Measurements from ENCODE around the gene BEAN1.

The BEAN1 gene

DNA sequence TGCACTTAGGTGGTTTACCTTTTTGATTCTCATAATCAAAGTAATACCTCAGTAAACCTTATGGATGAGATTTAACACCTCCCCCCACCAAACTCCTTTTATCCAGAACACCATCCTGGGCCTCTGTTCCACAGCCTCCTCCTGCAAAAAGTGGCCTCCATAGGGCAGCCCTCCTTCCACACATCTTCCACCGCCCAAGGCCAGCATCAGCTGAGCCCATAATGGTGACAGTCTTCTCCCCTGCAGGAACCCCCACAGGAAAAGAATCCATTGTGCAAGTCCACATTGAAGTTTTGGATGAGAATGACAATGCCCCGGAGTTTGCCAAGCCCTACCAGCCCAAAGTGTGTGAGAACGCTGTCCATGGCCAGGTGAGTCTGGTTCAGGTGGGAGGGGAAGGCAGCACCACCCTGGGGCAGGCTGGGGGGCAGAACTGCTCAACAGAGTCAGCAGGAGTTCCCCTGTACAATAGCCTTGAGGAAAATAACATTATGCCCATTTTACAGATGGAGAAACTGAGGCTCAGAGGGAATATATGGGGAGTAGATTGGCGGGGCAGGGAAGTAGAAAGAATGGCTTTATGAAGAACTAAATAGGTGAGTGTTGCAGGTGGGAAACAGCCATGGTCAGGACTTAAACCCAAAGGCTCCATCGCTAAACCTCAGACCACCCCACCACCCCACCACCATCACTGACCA lies 29.2 kb upstream of the BEAN1 start:
- no peak for FAIRE-seq

DNA sequence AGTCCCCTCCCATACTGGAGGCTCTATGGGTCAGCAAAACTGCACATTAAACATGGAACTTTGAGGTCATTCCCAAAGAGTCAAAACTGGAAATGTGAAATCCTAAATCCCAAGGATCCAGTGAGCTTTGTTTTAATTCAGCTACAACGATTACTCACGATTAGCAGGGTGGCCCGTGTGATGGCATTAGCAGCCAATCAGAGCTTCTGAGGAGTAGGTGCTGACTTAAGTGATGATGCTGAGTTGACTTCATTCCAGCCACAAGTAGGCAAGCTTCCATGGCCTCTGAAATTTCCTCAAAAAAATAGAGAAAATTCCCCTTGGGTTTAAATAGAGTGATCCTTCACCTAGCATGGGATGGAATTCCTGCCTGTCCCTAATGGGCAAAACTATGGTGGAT lies 28.1 kb upstream of the BEAN1 start:
- no peak for FAIRE-seq

DNA sequence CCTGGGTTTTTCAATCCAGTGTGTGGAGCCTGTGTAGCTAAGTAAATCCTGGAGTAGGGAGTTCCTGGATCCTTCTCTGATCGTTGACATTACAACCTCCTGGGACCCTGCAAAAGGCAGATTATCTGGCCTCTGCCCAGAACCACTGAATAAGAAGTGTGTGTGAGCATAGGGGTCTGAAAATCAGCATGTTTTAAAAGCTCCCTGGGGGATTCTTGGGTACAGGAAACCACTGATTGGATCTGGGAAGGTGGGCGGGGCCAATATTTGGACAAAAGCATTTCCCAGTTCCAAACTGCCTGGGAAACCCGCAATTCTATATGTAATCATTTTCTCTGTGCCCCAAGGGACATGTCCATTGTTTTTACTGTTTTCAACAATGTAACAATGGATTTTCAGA lies 27.2 kb upstream of the BEAN1 start:
- FAIRE-seq, result no peak

DNA sequence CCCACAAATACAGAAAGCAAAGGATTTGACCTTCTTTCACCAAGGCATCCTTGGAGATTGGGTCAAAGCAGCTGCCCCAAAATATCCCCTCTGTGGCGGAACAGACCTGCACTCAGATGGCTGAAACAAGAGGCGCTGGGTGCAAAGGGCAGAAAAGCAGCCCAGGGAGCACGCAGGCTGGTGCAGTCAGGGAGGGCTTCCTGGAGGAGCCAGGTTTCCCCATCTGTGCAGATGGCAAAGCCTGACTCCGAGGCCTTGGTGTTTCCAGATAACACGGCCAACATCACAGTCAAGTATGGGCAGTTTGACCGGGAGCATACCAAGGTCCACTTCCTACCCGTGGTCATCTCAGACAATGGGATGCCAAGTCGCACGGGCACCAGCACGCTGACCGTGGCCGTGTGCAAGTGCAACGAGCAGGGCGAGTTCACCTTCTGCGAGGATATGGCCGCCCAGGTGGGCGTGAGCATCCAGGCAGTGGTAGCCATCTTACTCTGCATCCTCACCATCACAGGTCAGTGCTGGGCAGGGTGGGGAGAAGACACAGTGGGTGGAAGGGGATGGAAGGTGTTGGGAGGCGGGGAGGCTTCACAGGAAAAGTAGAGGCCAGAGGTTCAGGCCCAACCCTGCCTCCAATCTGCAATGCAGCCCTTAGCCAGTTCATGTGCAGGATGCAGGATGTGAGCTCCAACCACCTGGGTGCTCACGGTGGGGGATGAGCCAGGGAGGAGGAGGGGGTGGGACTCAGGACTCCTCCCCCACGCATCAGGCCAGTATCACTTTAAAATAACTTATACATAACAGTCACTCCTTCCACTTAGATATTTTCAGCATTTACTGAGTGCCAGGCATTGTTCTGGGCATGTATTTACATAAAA lies 26.4 kb upstream of the BEAN1 start:
- no peak for FAIRE-seq

DNA sequence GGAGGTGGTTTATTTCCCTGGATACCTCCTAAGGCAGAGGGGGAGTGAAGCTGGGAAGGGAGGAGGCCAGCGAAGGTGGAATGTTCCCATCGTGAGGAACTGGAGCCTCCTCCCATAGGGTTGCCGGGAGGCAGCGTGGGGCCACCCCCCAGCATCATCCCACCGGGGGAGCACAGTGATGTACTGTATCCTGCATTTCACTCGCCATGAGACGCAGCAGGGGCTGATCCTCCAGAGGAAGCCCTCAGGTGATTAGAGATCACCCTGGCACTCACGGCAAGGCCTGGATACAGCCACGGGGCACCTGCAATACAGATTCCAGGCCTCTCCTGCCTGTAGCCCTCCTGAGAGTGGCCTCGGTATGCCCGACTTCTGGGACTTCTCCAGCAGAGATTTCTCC lies 25.5 kb upstream of the BEAN1 start:
- no peak for FAIRE-seq

DNA sequence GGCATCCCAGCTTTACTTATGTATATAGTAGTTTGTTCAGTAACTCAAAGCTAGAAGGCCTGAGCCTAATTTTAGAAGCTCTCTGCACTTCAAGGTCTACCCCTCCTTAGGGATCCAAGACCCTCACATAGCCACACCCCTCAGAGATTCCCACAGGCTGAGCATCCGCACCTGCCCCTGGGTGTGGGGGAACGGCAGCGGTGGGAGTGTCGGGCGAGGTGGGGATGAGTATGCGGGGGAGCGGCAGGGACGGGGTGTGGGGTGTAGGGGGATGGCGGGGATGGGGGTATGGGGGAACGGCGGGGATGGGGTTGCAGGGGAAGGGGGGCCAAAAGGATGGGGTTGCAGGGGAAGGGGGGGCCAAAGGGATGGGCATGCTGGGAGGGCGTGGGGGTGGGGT lies 24.9 kb upstream of the BEAN1 start:
- no peak for FAIRE-seq

DNA sequence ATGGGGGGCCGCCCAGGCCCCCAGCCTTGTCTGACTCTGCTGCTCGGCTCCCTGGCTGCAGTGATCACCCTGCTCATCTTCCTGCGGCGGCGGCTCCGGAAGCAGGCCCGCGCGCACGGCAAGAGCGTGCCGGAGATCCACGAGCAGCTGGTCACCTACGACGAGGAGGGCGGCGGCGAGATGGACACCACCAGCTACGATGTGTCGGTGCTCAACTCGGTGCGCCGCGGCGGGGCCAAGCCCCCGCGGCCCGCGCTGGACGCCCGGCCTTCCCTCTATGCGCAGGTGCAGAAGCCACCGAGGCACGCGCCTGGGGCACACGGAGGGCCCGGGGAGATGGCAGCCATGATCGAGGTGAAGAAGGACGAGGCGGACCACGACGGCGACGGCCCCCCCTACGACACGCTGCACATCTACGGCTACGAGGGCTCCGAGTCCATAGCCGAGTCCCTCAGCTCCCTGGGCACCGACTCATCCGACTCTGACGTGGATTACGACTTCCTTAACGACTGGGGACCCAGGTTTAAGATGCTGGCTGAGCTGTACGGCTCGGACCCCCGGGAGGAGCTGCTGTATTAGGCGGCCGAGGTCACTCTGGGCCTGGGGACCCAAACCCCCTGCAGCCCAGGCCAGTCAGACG lies 24.4 kb upstream of the BEAN1 start:
- no peak for FAIRE-seq

DNA sequence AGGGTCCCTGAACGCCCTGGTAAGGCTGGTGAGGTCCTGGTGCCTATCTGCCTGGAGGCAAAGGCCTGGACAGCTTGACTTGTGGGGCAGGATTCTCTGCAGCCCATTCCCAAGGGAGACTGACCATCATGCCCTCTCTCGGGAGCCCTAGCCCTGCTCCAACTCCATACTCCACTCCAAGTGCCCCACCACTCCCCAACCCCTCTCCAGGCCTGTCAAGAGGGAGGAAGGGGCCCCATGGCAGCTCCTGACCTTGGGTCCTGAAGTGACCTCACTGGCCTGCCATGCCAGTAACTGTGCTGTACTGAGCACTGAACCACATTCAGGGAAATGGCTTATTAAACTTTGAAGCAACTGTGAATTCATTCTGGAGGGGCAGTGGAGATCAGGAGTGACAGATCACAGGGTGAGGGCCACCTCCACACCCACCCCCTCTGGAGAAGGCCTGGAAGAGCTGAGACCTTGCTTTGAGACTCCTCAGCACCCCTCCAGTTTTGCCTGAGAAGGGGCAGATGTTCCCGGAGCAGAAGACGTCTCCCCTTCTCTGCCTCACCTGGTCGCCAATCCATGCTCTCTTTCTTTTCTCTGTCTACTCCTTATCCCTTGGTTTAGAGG lies 23.5 kb upstream of the BEAN1 start:
- no peak for FAIRE-seq

DNA sequence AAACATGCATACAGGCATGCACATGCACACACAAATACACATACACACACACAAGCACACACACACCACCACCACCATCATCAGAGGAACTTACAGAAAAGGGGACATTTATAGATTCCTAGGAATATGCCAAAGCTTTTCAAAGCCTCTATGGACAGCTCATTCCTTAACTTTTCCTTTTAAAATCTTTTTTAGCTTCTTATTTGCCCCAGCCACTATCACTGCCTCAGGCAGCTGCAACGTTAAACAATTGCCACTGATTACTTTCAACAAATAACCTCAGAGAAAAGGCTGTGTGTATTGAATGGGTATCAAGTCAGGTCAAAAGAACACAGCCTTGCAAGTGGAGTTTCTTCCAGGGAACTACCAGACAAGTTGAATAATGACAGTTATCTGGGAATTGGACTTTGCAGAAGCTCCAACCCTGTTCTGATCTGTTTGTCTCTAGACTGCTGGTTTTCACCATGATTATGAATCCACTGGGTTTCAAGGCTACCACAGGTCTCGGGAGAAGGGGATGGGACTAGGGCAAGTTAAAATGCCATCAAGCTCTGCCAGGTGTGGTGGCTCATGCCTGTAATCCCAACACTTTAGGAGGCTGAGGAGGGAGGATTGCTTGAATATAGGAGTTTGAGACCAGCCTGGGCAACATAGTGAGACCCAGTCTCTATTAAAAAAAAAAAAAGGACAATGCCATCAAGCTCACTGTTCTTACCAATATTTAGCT lies 21.9 kb upstream of the BEAN1 start:
- FAIRE-seq, result no peak

DNA sequence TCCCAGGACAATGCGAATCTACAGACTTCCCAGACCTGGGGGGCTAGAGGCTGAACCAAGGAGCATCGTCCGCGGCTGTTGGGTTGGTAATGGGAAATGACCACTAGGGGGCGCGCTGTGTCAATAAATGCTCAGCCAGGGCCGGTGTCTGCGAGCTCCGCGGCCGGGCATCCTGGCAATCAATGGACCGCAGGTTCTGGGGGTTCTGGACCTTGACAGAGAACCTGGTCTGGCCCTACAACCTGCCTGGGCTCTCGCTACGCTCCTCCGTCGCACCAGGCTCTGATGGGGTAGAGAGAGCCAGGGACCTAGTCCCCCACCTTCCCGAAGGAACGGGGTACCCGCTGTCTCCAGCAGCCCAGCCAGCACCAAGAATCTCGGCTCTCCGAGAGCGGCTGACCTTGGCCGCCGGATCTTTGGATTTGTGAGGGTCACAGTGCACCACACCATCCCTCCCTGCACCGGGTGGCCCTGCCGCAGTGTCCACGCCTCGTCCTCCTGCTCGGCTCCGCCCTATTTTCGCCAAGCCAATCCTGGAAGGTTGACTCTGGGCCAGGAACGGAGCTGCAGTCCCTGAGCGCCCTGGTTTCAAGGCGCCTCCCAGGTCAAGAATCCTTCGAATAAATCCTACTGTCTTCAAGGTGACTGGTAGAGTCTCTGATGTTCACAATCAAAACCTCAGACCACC lies 20.4 kb upstream of the BEAN1 start:
- no peak for FAIRE-seq

DNA sequence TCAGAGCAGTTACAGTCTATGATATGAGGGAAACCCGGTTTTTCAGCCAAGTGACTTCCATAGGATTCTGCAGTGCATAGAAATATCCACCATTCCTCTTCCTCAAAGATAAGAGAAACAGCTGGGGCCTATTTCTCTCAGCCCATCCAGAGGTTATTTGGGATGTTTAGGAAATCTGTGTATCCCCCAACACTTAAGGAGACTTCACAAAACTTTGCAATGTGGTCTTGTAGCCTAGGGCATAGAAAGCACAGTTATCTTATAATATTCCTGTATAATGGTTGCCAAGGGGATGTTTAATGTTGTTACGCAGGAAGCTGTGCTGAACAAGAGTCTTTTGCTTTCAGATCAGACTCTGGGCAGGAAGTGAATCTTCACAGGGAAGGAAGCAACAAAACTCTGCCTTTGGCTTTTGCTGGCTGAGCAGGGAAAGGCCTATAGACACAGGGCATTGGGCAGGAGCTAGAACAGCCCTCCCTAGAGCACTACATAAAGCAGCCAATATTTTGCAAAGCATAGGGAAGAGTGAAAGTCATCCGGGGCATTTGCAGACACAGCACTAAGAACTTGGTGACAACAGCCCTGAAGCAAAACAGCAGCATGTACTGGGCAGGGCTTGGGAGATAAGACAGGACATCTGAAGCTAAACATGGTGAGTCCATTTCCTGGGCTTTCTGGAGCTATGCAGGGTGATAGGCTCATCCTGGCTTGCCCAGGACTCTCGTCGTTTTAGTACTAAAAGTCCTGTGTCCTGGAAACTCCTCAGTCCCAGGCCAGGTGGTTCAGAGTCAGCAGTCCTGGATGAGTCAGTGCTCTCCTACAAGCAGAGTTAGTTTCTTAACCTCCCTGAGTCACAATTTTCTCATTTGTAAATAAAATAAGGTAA lies 18.7 kb upstream of the BEAN1 start:
- no peak for FAIRE-seq

DNA sequence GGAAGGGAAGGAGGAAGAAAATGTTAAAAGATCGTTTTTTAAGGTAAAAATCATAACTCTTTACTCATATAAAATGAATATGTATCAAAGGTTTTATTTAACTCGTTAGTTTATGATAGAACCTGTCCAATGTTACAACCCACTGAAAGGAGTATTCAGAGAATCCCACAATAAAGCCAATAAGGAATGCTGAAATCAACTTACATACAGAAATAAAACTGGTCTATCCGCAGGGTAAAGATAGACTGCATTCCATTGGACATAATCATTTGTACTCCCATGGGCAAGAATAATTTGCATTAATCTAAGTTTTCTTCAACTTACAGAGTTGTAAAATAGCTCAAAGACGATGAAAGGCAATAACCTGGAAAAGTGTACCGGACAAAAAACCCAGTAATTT lies 17.9 kb upstream of the BEAN1 start:
- no peak for FAIRE-seq

DNA sequence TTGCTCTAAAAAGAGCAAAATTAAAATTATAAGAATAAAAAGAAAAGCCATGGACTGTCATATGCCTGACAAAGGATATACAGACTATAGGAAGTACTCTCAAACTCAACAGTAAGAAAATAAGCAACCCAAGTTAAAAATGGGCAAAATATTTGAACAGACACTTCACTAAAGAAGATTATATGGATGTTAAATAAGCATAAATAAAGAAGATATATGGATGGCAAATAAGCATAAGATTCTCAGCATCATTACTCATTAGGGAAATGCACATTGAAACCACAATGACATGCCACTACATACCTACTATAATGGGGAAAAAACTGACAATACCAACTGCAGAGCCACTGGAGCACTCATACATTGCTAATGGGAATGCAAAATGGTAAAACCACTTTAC lies 14.9 kb upstream of the BEAN1 start:
- no peak for FAIRE-seq

DNA sequence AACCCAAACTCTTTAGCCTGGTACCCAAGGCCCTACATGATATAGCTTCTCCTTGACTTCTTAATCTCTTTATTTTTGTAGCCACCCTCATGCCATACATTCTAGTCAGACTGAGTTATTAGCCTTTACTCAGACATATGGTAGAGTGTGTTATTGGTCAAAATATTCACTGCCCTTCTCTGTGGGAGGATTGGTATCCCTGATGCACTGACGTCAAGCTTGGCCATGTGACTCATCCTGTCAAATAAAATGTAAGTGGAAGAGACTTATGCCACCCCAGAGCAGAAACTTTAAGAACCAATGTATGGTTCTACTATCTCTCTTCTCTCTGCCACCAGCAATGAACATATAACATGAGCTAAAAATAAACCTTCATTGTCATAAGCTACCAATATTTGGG lies 12.2 kb upstream of the BEAN1 start:
- no peak for FAIRE-seq

DNA sequence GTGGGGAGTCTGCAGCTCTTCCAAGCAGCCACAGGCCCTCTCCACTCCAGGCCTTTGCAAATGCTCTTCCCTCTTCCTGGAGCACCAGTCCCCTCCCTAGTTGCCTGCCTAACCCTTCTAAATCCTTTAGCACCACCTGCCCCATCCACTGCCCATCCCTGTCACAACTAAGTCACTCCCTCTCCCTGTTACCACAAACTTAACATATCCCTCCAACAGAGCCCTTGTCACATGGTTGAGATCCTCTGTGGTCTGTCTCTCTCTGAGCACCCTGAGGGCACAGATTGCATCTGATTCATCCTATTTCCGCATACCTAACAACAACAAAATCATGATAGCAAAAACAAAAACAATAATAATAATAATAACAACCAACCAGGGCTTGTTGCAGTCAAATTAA lies 11.0 kb upstream of the BEAN1 start:
- no peak for FAIRE-seq

DNA sequence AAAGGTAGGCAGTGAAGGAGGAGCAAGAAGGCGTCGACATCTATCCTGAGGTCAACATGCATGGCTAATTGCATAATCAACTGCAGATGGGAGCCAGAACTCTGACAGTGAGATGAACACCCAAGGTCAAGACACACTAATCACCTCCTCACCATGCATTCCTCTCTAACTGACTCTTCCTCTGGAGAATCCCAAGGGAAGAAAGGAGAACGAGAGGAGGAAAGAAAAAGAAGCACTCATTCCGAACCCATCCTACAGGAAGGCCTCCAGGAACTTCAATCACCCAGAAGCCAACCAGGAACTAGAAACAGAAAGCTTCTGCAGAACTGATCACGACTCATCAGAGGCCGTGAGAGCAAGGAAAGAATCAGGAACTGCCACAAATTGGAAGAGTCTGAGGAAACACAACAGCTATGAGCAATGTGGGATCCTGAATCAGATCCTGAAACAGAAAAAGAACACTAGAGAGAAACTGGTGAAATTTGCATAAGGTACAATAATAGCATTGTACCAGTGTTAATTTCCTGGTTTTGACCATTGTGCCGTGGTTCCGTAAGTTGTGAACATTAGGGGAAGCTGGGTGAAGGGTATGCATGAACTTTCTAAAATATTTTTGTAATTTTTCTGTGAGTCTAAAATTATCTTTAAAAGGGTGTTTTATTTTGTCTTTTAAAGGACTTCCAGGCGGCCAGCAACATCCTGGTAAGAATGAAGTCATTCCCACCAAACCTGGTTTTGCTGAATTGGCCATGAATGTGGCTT lies 10.0 kb upstream of the BEAN1 start:
- FAIRE-seq, result no peak

DNA sequence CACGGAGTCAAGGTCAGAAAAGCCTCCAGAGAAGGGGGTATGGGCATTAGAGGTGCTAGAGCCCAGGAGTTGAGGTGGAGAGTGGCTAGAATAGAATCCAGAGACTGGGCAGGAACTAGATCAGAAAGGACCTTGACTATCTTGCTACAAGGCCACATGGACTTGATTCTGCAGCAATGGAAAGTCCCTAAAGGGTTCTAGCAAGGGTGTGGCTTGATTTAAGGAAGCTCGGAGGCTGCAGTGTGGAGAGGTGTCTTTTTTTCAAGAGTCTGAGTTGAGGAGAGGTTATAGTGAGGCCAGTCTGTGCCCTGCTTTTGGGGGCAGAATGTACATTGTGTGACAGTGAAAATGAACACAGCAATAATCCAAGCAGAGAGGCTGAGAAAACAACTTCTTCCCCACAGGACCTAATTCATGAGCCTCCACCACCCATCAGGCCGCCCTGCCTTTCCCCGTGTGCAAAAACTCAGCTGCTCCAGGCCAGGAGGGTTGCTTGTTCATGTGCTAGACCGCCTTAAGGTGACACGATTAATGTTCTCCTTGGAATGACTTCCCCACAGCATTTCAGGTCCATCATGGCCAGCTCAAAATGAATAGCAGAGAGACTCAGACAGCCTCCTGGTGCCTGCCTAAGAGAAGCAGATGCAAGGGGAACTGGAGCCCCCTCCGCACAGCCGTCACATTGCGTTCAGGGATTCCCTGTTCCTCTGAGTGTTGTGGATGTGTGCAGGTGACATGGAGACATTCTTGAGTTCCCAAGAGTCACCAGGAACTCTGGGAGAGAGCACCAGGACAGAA lies 8.7 kb upstream of the BEAN1 start:
- no peak for FAIRE-seq

DNA sequence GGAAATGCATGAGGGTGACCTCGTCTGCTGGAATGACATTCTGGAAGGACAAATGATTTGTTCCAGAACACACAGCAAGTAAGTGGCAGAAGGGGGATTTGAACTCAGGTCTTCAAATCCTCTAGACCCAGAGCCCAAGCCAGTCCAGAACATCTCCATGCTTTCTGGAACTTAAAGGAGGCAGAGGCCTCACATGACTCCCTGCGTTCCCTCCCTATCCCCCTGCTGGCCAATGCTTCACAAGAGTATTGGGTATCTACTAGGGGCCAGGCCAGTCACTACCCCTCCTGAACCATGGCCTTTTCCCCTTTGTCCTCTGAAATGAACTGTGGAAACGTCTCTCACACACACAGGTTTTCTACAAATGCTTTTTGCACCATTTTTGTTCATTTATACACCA lies 7.6 kb upstream of the BEAN1 start:
- FAIRE-seq, result no peak

DNA sequence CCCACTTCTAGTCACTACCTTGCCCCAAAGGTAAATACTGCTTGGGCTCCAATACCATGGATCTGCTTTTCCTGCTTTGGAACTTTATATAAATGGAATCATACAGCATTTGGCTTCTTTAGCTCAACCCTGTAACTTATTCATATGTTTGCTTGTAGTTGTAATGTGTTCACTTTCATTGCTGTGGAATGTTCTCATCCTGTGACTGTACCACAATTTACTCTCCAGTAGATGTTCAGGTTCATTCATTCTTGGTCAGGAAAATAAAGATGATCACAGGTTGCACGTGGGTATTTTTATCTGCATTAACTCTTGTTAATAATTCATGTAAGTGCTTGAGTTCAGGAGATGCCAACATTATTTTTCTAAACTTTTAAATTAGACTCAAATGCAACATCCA lies 6.7 kb upstream of the BEAN1 start:
- no peak for FAIRE-seq

DNA sequence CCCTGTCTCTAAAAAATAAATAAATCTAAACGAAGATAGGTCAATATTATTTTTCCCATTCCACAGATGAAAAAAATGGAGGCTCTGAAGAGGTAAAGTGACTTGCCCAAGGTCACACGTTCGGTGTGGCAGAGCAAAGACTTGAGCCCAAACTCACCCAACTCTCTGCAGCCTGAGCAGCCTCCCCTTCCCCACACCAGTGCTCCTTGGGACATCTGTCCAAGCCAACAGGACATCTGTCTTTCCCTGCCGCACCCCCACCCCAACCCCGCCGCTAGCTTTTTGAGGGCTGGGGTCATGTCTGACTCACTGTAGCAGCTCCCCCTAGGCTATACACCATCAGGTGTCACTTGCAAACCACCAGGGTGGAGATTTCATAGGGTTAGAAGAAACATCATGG lies 5.2 kb upstream of the BEAN1 start:
- no peak for FAIRE-seq
